Pancreas (tissue), 10 donors: ENCODE results near the gene CSK. TPM values are rescaled to one million over a fixed set of nuclear protein-coding genes. Genes with fewer than 3 reads are reported as not detected.

ENCODE experiments used
- ATAC-seq, 4 donors: fragments of 200-7000 bp; cut with Tn5 transposase; one replicate each; pipeline versions ENCODE4 v1.8.0 to v1.9.1; 2020; ENCODE audit warnings: mild to moderate bottlenecking in 4 of 4, moderate library complexity in 4 of 4
- DNase-seq, 6 donors: peaks; one replicate each; pipeline ENCODE4 v3.0.0-alpha.2; 2020
- FAIRE-seq: peaks from 2 replicates; lab custom pipeline; 2012; peaks lifted over from hg19 to GRCh38; lab: Jason Lieb, UNC
- H3K27ac ChIP-seq, 4 donors: fragments of 200-600 bp; sonication (generic); 1 replicate in 3 of 4; 2 replicates in 1 of 4; pipeline versions ENCODE4 v1.5.0 to v1.8.0; 2020
- H3K27me3 ChIP-seq, 4 donors: fragments of 200-600 bp; one replicate each; pipeline ENCODE4 v1.8.0; 2021
- H3K36me3 ChIP-seq, 3 donors: fragments of 200-600 bp; sonication (generic) in 1 of 3; one replicate each; pipeline versions ENCODE4 v1.5.0 to v1.8.0; 2020 to 2021
- H3K4me1 ChIP-seq, 3 donors: fragments of 200-600 bp; one replicate each; pipeline ENCODE4 v1.8.0; 2021
- H3K4me3 ChIP-seq, 4 donors: fragments of 200-600 bp; sonication (generic) in 2 of 4; one replicate each; pipeline versions ENCODE4 v1.5.0 to v1.8.0; 2020 to 2021
- H3K9me3 ChIP-seq, 4 donors: fragments of 200-600 bp; one replicate each; pipeline ENCODE4 v1.8.0; 2021
- WGBS, 2 donors: extraction: QIAGEN DNeasy Blood & Tissue Kit; methylation state at CpG; one replicate each; pipeline ENCODE4 v1.1.7; 2013; 5-methylcytosine and 5-hydroxymethylcytosine counted together
- intact Hi-C, 3 donors: fragments of 100-400 bp; cut with DNase I; formaldehyde crosslinking; loops; one replicate each; pipeline versions ENCODE4 v1.11.1 to v1.14.2; 2022
- polyA plus RNA-seq, 2 donors: library from polyadenylated mRNA; stranded (reverse); fragments of 200-250 nt; gene quantifications; one replicate each; pipeline ENCODE4 v1.2.3, GENCODE V29; 2013
- total RNA-seq, 6 donors: library from RNA; stranded (reverse); fragmentation: NEBNext Ultra II Directional in 4 of 6; extraction: Animal tissue kit (Norgen Biotek cat#: 25700) in 4 of 6; gene quantifications; one replicate each; pipeline versions ENCODE4 v1.2.1 to v1.2.4, GENCODE V29; 2021 to 2023
- TF ChIP-seq, protein P1 (sequence below), 4 donors: fragments of 200-600 bp; sonication (generic) in 3 of 4; IDR thresholded peaks; one replicate each; pipeline versions ENCODE4 v1.5.0 to v1.8.0; 2021; ENCODE audit warnings: antibody characterized with exemption in 4 of 4
- donor health status: healthy with polysubstance abuse.
- donor health status: DM: no; HTN: no; CAD: no; lungs with moderate emphysema.
- donor health status: DM: no; HTN: no; CAD: no.
- donor health status: control.
- donor health status: control.
- donor health status: Bipolar disorder and iron deficiency.
- donor health status: DM: yes; HTN: yes; CAD: no.
- donor health status: DM: no; HTN: no; CAD: no.
- donor health status: DM: no; HTN: no; CAD: no.
- donor health status: DM: yes; HTN: yes; CAD: no.

The CSK gene
- total and polyA plus RNA-seq, 8 donors = 8.5 to 35.1 (median 16.2) TPM

GRCh38 chr15:74842581-74843444, 60.9 kb downstream of the CSK start, which contains the start of gene ULK3:
ULK3 (minus strand) TSS chr15:74843156; CDS start chr15:74843105, 51 bp downstream.
- FAIRE-seq = no peak

GRCh38 chr15:74843445-74843828, 61.6 kb downstream of the CSK start:
- Histone ChIP-seq H3K27me3 (no peaks in the 10 kb centered on the region), H3K4me3 (peak overlapping the region; percentile 88 to 98 (median 96)), H3K9me3 (no peaks in the 10 kb centered on the region), H3K36me3 (peaks cover 0 to 12% (median 3%) of the 10 kb centered on the region in 3 donors), H3K4me1 (peaks cover 4 to 6% (median 5%) of the 10 kb centered on the region in 3 donors), H3K27ac (peak overlapping the region; percentile 39 to 82 (median 77))
- FAIRE-seq (no peak), DNase-seq (no peak), ATAC-seq (no peak)
- TF ChIP-seq, protein P1, sequence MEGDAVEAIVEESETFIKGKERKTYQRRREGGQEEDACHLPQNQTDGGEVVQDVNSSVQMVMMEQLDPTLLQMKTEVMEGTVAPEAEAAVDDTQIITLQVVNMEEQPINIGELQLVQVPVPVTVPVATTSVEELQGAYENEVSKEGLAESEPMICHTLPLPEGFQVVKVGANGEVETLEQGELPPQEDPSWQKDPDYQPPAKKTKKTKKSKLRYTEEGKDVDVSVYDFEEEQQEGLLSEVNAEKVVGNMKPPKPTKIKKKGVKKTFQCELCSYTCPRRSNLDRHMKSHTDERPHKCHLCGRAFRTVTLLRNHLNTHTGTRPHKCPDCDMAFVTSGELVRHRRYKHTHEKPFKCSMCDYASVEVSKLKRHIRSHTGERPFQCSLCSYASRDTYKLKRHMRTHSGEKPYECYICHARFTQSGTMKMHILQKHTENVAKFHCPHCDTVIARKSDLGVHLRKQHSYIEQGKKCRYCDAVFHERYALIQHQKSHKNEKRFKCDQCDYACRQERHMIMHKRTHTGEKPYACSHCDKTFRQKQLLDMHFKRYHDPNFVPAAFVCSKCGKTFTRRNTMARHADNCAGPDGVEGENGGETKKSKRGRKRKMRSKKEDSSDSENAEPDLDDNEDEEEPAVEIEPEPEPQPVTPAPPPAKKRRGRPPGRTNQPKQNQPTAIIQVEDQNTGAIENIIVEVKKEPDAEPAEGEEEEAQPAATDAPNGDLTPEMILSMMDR (IDR thresholded peaks at IDR 0.05) = peak in 1 of 4 donors; percentile 2
- intact Hi-C loops = no loop called here
- WGBS, 2 donors = 15 to 16% methylated on average over 17 to 18 of the region's 18 CpGs

More at GRCh38 chr15:74842581-74843444, 60.9 kb downstream of the CSK start, which contains the start of gene ULK3:
- TF ChIP-seq, protein P1 (IDR thresholded peaks at IDR 0.05) = peak; percentile 79 to 89 (median 84)
- WGBS, 2 donors = 0 to 1% methylated on average over 55 to 84 of the region's 84 CpGs
- Histone ChIP-seq H3K4me1 (peaks cover 4 to 6% (median 5%) of the 10 kb centered on the region in 3 donors), H3K9me3 (no peaks in the 10 kb centered on the region), H3K4me3 (peak within 1 kb of the TSS; percentile 88 to 98 (median 96)), H3K27me3 (no peaks in the 10 kb centered on the region), H3K27ac (peak within 1 kb of the TSS; percentile 76 to 82 (median 78)), H3K36me3 (peaks cover 0 to 6% (median 0%) of the 10 kb centered on the region in 3 donors)
- ATAC-seq (peak; percentile 93 to 95 (median 94)), DNase-seq (peak; percentile 86 to 96 (median 91))
- intact Hi-C loops = no loop called here

DNA sequence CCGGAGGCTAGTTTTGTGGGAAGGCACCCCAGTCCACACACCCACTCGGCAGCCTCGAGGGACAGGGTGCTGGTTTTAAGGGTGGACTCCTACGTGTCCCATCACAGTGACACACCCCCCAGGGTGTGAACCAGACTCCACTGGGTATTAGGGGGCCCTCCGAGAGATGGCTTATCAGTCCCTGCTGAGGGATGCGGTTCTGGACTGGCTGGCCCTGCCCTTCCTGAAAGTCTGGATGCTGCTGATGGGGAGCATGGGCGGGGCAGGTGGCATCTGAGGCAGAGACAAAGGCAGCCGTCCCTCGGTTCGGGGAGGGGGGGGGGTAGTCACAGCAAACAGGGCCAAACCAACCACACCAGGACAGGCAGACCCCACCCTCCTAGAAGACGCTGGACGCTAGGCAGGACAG, 62.0 kb downstream of the CSK start:
- H3K4me3 ChIP-seq = peak overlapping the region in 1 of 4 donors; percentile 95
- H3K27ac ChIP-seq = peak overlapping the region in 3 of 4 donors; percentile 76 to 82 (median 78)
- no peak for DNase-seq
- FAIRE-seq = no peak
- WGBS, 2 donors = 69 to 72% methylated on average over 12 of the region's 12 CpGs
- TF ChIP-seq, protein P1 (IDR thresholded peaks at IDR 0.05) = no peak
- no peak for ATAC-seq
- H3K27me3 ChIP-seq = no peaks in the 10 kb centered on the region
- peaks cover 4 to 6% (median 5%) of the 10 kb centered on the region in 3 donors for H3K4me1 ChIP-seq
- peaks cover 0 to 12% (median 6%) of the 10 kb centered on the region in 3 donors for H3K36me3 ChIP-seq
- intact Hi-C loops = no loop called here
- H3K9me3 ChIP-seq = no peaks in the 10 kb centered on the region

DNA sequence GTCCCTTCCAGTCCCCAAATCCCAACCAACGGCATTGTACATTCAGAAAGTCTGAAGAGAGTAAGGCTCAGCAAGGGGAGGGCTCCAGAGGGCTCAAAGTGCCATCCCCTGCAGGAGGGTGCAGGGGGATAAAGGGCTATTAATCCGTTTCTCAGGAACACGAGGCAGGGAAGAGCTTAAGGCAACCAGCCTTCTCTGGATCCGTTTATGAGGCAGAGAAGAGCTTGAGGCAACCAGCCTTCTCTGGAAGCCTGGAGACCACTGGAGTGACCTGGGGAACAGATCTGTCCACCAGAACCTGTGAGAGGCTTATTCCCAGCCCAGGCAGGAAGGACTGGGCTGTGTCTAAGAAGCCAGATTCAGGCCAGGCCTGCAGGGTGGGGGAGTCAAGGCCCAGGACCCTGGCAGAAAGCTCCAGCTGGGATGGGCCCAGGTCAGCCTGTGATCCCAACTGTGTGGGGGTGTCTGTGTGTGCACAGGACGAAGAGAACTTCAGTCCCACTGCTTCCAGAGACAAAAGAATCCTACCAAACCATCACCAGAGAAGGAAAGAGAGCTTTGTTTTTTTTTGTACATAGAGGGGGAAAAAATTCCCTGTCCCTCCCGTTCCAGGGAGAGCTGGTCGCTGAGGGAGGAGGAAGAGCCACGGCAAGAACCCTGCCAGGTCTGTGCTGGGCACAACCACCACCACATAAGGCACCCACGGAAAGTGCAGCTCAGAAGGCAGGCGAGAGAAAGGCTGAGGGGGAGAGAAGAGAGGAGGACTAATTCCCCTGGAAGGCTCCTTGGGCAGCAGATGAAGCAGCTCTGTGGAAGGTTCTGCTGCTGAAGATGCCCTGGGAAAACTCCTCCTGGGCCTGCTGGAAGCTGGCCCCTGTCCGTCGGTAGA, 62.7 kb downstream of the CSK start:
- ATAC-seq (no peak), DNase-seq (no peak), FAIRE-seq (no peak)
- H3K27me3 ChIP-seq = no peaks in the 10 kb centered on the region
- WGBS, 2 donors = 76 to 77% methylated on average over 12 of the region's 12 CpGs
- intact Hi-C loops = no loop called here
- no peak overlapping the region for H3K27ac ChIP-seq
- H3K4me3 ChIP-seq = no peak overlapping the region
- H3K4me1 ChIP-seq = peaks cover 4 to 6% (median 5%) of the 10 kb centered on the region in 3 donors
- TF ChIP-seq, protein P1 (IDR thresholded peaks at IDR 0.05) = no peak
- no peaks in the 10 kb centered on the region for H3K9me3 ChIP-seq
- H3K36me3 ChIP-seq = peaks cover 0 to 14% (median 6%) of the 10 kb centered on the region in 3 donors
